OCI-LY7 (cell line): ENCODE results near the gene GALP.

Source experiments
- EZH2phosphoT487 ChIP-seq: fragments of 200-600 bp; sonication (generic); IDR thresholded peaks from 2 replicates; pipeline ENCODE4 v1.6.1; 2018; ENCODE audit warnings: low read depth, borderline replicate concordance, mild to moderate bottlenecking, mixed run types, antibody characterized with exemption, low read length, moderate library complexity, mixed read lengths
- TF ChIP-seq, protein P1 (sequence below): fragments of 200-600 bp; sonication (generic); conservative IDR thresholded peaks from 2 replicates; pipeline ENCODE4 v1.5.1; 2014; ENCODE audit warnings: mild to moderate bottlenecking, antibody characterized with exemption, low read length, moderate library complexity, mixed read lengths

DNA sequence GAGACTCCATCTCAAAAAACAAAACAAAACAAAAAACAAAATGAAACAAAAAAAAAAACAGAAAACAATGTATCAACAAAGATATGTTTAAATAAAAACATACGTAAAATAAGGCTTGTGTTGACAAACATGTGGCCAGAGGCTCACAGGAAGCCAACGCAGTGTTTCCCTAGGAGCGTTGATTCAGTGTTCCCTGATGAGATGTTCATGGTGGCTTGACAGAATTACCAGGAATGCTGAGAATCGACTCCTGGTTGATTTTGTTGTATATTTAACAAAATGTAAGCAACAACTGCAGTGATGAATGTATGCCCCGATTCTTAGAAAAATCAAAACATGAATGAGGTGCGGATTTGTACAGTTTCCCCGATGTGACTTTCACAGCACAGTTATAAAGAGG is 45.8 kb upstream of the GALP start:
- TF ChIP-seq, protein P1, sequence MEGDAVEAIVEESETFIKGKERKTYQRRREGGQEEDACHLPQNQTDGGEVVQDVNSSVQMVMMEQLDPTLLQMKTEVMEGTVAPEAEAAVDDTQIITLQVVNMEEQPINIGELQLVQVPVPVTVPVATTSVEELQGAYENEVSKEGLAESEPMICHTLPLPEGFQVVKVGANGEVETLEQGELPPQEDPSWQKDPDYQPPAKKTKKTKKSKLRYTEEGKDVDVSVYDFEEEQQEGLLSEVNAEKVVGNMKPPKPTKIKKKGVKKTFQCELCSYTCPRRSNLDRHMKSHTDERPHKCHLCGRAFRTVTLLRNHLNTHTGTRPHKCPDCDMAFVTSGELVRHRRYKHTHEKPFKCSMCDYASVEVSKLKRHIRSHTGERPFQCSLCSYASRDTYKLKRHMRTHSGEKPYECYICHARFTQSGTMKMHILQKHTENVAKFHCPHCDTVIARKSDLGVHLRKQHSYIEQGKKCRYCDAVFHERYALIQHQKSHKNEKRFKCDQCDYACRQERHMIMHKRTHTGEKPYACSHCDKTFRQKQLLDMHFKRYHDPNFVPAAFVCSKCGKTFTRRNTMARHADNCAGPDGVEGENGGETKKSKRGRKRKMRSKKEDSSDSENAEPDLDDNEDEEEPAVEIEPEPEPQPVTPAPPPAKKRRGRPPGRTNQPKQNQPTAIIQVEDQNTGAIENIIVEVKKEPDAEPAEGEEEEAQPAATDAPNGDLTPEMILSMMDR: no peak
- TF ChIP-seq EZH2phosphoT487: no peak
